ENCODE measurements around the gene LRP1B.

DNA sequence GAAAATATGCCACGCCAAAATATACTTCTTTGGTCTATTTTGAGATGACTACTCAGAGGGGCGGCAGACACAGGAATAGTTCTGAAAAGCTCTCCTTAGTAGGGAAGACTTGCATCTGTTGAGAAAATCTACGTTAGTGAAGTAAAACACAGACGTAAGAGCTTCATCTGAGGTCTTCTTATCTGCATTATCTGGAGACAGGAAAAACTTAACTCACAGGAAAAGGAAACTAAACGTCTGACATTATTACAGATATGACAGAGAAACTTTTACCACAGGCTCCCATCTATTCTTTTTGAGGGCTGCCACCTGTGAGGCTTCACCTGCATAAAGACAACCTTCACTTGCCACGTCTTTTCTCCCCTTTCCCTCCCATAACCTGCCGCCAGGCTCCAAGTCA lies 1295.7 kb downstream of the LRP1B start:
- TF ChIP-seq, protein P1, sequence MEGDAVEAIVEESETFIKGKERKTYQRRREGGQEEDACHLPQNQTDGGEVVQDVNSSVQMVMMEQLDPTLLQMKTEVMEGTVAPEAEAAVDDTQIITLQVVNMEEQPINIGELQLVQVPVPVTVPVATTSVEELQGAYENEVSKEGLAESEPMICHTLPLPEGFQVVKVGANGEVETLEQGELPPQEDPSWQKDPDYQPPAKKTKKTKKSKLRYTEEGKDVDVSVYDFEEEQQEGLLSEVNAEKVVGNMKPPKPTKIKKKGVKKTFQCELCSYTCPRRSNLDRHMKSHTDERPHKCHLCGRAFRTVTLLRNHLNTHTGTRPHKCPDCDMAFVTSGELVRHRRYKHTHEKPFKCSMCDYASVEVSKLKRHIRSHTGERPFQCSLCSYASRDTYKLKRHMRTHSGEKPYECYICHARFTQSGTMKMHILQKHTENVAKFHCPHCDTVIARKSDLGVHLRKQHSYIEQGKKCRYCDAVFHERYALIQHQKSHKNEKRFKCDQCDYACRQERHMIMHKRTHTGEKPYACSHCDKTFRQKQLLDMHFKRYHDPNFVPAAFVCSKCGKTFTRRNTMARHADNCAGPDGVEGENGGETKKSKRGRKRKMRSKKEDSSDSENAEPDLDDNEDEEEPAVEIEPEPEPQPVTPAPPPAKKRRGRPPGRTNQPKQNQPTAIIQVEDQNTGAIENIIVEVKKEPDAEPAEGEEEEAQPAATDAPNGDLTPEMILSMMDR (IDR thresholded peaks at IDR 0.05): no peak
- no peak for TF ChIP-seq ZFX (IDR thresholded peaks at IDR 0.05; ENCODE audit: borderline replicate concordance)
